Measurements from ENCODE around the gene CRYBG1.
"Not testable (repeated sequence)": the region's sequence is repeated elsewhere in the genome, so short reads cannot be mapped to it uniquely, and the experiment has no call there.

CRYBG1 gene

DNA sequence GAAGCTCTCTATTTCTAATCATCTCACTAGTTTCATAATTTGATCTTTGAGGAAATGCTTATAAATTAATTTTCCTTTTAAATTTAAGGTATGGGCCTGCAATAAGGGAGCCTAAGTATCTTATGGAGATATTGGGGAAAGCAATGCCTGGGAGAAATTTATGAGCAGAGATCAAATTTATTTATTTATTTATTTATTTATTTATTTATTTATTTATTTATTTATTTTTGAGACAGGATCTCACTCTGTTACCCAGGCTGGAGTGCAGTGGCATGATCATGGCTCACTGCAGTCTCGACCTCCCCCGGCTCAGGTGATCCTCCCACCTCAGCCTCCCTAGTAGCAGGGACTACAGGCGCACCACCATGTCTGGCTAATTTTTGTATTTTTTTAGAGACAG, 155.1 kb downstream of the CRYBG1 start:
- Mint-ChIP-seq H3K4me3 (peak overlapping the region; percentile 89), H3K4me1 (ENCODE audit: low read depth) (peaks cover 60% of the 10 kb centered on the region)
- not testable (repeated sequence) for H3K27ac Mint-ChIP-seq; DNase-seq (ENCODE audit: low spot score); H3K9me3 Mint-ChIP-seq; H3K36me3 Mint-ChIP-seq (ENCODE audit: low read depth); H3K27me3 Mint-ChIP-seq (ENCODE audit: low read depth)

DNA sequence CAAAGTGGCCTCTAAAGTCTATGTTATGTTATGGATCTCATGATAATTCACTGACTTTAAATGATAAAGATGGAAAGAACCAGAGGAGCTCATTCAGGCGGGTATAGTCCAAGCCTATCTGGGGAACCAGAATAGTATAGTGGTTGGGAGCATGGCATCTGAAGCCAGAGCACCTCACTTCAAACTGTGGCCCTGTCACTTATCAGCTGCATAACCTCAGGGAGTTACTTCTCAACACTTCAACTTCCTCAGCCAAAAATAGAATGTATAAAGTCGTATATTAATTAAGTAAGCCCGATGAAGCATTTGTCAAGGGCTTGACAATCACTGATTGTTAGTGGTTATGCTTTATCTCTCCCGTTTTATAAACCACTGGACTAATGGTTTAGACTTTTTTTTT, 156.1 kb downstream of the CRYBG1 start:
- H3K9me3 Mint-ChIP-seq = no peaks in the 10 kb centered on the region
- H3K36me3 Mint-ChIP-seq (ENCODE audit: low read depth) = peaks cover 11% of the 10 kb centered on the region
- DNase-seq (ENCODE audit: low spot score) = no peak
- peaks cover 57% of the 10 kb centered on the region for H3K4me1 Mint-ChIP-seq (ENCODE audit: low read depth)
- peak overlapping the region; percentile 67 for H3K27ac Mint-ChIP-seq
- H3K4me3 Mint-ChIP-seq = peak overlapping the region; percentile 50
- H3K27me3 Mint-ChIP-seq (ENCODE audit: low read depth) = no peaks in the 10 kb centered on the region

DNA sequence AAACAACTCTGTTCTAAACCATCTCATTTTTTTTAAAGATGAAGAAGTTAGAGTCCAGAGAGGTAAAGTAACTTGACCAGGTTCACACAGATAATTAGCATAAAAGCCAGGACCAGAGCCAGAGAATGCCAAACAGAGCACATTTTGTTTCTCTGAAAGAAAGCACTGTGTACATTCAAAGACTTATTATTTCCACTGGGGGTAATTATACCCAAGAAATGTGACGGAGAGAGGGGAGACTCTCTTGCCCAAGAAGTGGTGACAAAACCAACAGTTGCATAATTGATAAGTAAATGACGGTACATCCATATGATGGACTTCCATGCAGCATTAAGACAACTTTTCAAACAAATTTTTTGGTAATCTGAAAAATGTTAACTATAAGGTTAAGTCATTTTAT, 157.2 kb downstream of the CRYBG1 start:
- DNase-seq (ENCODE audit: low spot score) = no peak
- H3K9me3 Mint-ChIP-seq = no peaks in the 10 kb centered on the region
- H3K27ac Mint-ChIP-seq = peak overlapping the region; percentile 39
- peak overlapping the region; percentile 23 for H3K4me3 Mint-ChIP-seq
- peaks cover 65% of the 10 kb centered on the region for H3K4me1 Mint-ChIP-seq (ENCODE audit: low read depth)
- peaks cover 20% of the 10 kb centered on the region for H3K36me3 Mint-ChIP-seq (ENCODE audit: low read depth)
- no peaks in the 10 kb centered on the region for H3K27me3 Mint-ChIP-seq (ENCODE audit: low read depth)

DNA sequence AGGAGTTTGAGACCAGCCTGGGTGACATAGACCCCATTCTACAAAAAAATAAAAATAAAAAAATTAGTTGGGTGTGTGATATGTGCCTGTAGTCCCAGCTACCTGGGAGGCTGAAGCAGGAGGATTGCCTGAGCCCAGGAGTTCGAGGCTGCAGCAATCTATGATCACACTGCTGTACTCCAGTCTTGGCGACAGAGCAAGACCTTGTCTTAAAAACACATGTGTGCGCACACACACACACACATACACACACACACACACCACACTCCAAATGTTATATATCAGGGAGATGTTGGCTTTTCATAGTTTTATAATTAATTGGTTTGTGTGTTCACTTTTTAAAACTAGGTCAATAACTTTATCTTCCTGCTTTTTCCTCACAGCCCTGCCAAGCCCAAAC, 158.2 kb downstream of the CRYBG1 start:
- H3K36me3 Mint-ChIP-seq (ENCODE audit: low read depth) = peaks cover 20% of the 10 kb centered on the region
- peak overlapping the region; percentile 91 for H3K4me3 Mint-ChIP-seq
- no peak for DNase-seq (ENCODE audit: low spot score)
- peak overlapping the region; percentile 98 for H3K27ac Mint-ChIP-seq
- H3K27me3 Mint-ChIP-seq (ENCODE audit: low read depth) = no peaks in the 10 kb centered on the region
- no peaks in the 10 kb centered on the region for H3K9me3 Mint-ChIP-seq
- peaks cover 63% of the 10 kb centered on the region for H3K4me1 Mint-ChIP-seq (ENCODE audit: low read depth)

DNA sequence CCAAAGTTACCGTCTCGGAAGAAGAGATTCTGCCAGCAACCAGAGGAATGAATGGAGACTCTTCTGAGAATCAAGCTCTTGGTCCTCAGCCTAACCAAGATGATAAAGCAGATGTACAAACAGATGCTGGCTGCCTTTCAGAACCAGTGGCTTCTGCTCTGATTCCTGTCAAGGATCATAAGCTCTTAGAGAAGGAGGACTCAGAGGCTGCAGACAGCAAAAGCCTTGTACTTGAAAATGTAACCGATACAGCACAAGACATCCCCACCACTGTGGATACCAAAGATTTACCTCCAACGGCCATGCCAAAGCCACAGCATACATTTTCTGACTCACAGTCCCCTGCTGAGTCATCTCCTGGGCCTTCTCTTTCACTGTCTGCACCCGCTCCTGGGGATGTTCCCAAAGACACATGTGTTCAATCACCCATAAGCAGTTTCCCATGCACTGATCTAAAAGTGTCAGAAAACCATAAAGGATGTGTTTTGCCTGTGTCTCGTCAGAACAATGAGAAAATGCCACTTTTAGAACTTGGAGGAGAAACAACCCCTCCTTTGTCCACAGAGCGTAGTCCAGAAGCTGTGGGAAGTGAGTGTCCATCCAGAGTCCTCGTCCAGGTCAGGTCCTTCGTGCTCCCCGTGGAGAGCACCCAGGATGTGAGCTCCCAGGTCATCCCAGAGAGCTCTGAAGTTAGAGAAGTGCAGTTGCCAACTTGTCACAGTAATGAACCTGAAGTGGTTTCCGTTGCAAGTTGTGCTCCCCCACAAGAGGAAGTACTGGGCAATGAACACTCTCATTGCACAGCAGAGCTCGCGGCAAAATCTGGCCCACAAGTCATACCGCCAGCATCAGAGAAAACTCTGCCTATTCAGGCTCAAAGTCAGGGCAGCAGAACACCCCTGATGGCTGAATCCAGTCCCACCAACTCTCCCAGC, 159.2 kb downstream of the CRYBG1 start:
- Mint-ChIP-seq H3K4me1 (ENCODE audit: low read depth) (peaks cover 58% of the 10 kb centered on the region), H3K27me3 (ENCODE audit: low read depth) (no peaks in the 10 kb centered on the region), H3K36me3 (ENCODE audit: low read depth) (peaks cover 20% of the 10 kb centered on the region), H3K4me3 (peak overlapping the region; percentile 91), H3K27ac (peak overlapping the region; percentile 98), H3K9me3 (no peaks in the 10 kb centered on the region)
- peak; percentile 87 for DNase-seq (ENCODE audit: low spot score)

DNA sequence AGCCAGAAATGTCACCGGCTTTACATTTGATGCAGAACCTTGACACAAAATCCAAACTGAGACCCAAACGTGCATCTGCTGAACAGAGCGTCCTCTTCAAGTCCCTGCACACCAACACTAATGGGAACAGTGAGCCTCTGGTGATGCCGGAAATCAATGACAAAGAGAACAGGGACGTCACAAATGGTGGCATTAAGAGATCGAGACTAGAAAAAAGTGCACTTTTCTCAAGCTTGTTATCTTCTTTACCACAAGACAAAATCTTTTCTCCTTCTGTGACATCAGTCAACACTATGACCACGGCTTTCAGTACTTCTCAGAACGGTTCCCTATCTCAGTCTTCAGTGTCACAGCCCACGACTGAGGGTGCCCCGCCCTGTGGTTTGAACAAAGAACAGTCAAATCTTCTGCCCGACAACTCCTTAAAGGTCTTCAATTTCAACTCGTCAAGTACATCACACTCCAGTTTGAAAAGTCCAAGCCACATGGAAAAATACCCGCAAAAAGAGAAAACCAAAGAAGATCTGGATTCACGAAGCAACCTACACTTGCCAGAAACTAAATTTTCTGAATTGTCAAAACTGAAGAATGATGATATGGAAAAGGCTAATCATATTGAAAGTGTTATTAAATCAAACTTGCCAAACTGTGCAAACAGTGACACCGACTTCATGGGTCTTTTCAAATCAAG, 160.3 kb downstream of the CRYBG1 start:
- Mint-ChIP-seq H3K27me3 (ENCODE audit: low read depth) (no peaks in the 10 kb centered on the region), H3K4me3 (peak overlapping the region; percentile 91), H3K4me1 (ENCODE audit: low read depth) (peaks cover 62% of the 10 kb centered on the region), H3K27ac (peak overlapping the region; percentile 98), H3K36me3 (ENCODE audit: low read depth) (peaks cover 25% of the 10 kb centered on the region), H3K9me3 (no peaks in the 10 kb centered on the region)
- peak; percentile 92 for DNase-seq (ENCODE audit: low spot score)

DNA sequence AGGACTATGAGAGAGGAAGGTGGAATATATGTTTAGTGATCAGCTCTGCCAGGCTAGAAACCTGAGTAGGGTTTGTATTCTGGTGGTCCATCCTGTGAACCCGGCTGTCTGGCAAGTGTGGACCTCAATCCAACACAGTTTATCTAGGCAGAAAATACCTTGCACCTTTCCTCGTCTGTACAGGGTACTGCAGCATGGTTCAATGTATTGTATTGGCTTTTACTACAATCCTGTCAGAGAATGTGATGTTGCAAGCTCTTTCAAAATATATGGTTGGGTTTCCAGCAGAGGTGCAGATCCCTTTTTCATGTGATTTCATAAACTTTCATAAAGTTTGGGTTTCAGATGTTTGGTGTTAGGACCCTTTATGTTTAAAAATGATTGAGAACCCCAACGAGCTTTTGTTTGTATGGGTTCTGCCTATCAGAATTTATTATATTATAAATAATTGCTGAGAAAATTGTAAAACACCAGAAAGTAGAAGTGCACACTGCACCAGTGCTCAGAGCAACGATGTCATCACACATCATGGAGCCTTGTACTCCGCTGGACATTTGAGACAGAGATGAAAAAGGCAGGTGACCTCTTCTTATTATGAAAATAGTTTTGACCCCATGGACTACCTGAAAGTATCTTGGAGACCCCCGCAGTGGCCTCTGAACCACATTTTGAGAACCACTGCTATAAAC, 162.2 kb downstream of the CRYBG1 start:
- Mint-ChIP-seq H3K27me3 (ENCODE audit: low read depth) (no peaks in the 10 kb centered on the region), H3K27ac (peak overlapping the region; percentile 98), H3K9me3 (no peaks in the 10 kb centered on the region), H3K4me3 (peak overlapping the region; percentile 91), H3K4me1 (ENCODE audit: low read depth) (peaks cover 59% of the 10 kb centered on the region), H3K36me3 (ENCODE audit: low read depth) (peaks cover 33% of the 10 kb centered on the region)
- DNase-seq (ENCODE audit: low spot score) = no peak

DNA sequence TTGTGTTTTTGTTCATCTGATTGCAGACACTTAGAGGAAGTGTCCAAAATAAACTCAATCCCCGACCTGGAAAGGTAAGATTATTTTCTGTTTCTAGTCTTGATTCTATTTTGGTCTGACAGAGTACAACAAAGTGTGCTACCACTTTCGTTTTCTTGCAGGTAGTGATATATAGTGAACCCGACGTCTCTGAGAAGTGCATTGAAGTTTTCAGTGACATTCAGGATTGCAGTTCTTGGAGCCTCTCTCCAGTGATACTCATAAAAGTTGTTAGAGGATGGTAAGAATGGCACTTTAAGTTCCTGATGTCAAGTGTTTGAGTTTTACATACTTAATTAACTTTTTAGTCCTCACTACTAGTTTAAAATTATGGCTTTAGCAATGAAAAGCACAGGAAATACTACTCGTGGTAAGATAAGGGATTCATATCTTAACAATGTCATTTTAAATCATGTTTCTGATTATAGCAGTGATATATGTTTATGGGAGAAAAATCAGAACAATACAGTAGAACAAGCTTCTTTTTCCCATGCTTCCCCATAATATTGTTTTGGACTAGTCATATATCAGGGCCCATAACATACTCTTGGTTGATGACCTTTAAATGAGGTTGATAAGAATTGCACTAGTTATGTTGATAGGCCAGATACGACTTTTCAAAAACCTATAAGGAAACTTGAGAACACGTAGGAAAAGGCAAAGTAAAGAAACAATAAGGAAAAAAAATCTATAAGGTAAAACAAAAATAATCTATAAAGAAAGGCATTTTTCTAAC, 164.8 kb downstream of the CRYBG1 start:
- Mint-ChIP-seq H3K9me3 (no peaks in the 10 kb centered on the region), H3K4me1 (ENCODE audit: low read depth) (peaks cover 56% of the 10 kb centered on the region), H3K4me3 (peak overlapping the region; percentile 84), H3K27me3 (ENCODE audit: low read depth) (no peaks in the 10 kb centered on the region), H3K36me3 (ENCODE audit: low read depth) (peaks cover 52% of the 10 kb centered on the region), H3K27ac (peak overlapping the region; percentile 92)
- no peak for DNase-seq (ENCODE audit: low spot score)

DNA sequence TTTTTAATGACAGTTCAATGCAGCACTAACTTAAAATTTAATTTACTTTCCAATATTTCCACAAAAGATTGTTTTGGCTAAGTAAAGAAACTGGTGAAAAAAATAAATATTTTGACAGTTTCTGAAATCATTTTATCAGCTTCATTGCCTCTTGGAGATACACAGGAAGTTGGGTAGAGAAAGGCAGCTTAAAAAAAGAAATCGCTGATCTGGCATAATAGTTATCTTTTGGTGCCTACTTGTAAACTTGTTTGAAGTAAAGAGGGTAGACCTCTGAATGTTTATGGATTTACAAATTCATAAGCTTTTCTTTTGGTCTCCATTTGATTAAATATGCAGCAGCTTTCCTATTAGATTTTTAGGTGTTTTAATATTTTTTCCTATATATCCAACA, 165.4 kb downstream of the CRYBG1 start:
- peak overlapping the region; percentile 84 for H3K4me3 Mint-ChIP-seq
- peaks cover 56% of the 10 kb centered on the region for H3K36me3 Mint-ChIP-seq (ENCODE audit: low read depth)
- peaks cover 56% of the 10 kb centered on the region for H3K4me1 Mint-ChIP-seq (ENCODE audit: low read depth)
- H3K9me3 Mint-ChIP-seq = no peaks in the 10 kb centered on the region
- H3K27ac Mint-ChIP-seq = no peak overlapping the region
- DNase-seq (ENCODE audit: low spot score) = no peak
- H3K27me3 Mint-ChIP-seq (ENCODE audit: low read depth) = no peaks in the 10 kb centered on the region

DNA sequence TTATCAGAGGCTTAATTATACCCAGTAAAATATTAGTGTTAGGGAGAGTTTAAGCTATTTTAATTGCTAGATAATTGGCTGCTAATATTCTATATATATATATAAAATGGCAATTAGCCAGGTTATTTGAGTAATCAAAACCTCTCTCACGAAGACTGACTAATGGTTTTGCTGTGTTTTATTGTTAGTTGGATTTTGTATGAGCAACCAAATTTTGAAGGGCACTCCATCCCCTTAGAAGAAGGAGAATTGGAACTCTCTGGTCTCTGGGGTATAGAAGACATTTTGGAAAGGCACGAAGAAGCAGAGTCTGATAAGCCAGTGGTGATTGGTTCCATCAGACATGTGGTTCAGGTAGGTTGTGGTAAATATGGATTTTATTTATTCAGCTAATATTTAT, 166.6 kb downstream of the CRYBG1 start:
- no peak for DNase-seq (ENCODE audit: low spot score)
- H3K36me3 Mint-ChIP-seq (ENCODE audit: low read depth) = peaks cover 56% of the 10 kb centered on the region
- H3K27me3 Mint-ChIP-seq (ENCODE audit: low read depth) = no peaks in the 10 kb centered on the region
- no peaks in the 10 kb centered on the region for H3K9me3 Mint-ChIP-seq
- H3K4me3 Mint-ChIP-seq = no peak overlapping the region
- H3K27ac Mint-ChIP-seq = no peak overlapping the region
- peaks cover 52% of the 10 kb centered on the region for H3K4me1 Mint-ChIP-seq (ENCODE audit: low read depth)

DNA sequence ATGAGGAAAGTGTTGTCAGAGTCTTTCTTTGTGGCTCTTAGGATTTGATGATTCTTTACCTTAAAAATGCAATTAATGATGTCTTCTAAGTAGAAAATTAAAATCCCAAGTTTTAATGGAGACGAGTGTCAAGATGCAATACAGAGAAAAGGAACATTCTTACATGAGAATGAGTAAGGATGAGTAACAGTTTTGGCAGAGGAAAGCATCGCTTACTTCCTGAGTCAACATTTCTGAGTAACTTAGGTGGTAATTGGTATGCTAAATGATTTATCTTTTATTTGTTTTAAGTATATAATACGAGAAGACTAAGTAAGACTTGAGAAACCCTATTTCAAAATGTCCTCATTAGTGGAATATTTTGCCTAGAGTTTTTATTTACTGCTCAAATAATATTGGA, 167.5 kb downstream of the CRYBG1 start:
- H3K4me3 Mint-ChIP-seq = no peak overlapping the region
- peaks cover 59% of the 10 kb centered on the region for H3K36me3 Mint-ChIP-seq (ENCODE audit: low read depth)
- no peak for DNase-seq (ENCODE audit: low spot score)

DNA sequence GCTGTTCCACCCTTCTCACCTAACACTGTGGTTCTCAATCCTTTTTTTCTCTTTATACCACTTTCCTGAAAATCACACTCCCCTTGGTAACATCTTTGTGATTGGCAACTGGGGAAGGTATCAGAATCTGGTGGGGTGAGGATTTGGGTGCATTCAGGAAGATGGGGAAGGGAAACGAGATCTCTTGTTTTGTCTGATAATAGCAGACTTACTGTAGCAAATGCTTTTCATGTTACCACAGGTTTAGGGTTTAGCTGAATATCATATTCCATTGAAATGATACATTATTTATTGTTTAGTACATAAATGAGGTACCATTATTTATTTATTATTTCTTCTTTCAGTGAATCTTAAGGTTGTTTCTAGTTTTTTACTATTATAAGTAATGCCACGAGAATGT, 168.0 kb downstream of the CRYBG1 start:
- Mint-ChIP-seq H3K4me3 (no peak overlapping the region), H3K27me3 (ENCODE audit: low read depth) (no peaks in the 10 kb centered on the region), H3K36me3 (ENCODE audit: low read depth) (peaks cover 64% of the 10 kb centered on the region), H3K4me1 (ENCODE audit: low read depth) (peaks cover 59% of the 10 kb centered on the region), H3K27ac (peak overlapping the region; percentile 7), H3K9me3 (no peaks in the 10 kb centered on the region)
- no peak for DNase-seq (ENCODE audit: low spot score)

More for the DNA sequence above, 167.5 kb downstream of the CRYBG1 start:
- Mint-ChIP-seq H3K4me1 (ENCODE audit: low read depth) (peaks cover 56% of the 10 kb centered on the region), H3K9me3 (no peaks in the 10 kb centered on the region), H3K27ac (peak overlapping the region; percentile 57), H3K27me3 (ENCODE audit: low read depth) (no peaks in the 10 kb centered on the region)

DNA sequence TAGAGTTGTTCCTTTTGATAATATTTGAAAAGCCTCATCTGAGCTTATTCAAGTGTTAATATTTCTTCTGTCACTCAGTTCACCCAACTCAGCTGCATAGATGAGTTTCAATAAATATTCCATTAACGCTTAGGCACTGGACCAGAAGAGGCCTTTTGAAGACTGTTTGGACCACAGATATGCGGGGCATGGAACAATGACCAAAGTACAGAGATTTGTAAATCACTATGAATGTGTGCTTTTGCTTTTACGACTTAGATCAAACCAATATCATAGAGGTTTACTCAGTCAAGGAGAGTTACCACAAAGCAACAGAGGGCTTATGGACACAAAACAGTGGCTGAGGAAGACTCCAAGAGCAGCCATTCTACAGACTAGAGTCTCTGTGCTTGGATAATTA, 168.9 kb downstream of the CRYBG1 start:
- no peaks in the 10 kb centered on the region for H3K9me3 Mint-ChIP-seq
- DNase-seq (ENCODE audit: low spot score) = no peak
- no peaks in the 10 kb centered on the region for H3K27me3 Mint-ChIP-seq (ENCODE audit: low read depth)
- H3K4me1 Mint-ChIP-seq (ENCODE audit: low read depth) = peaks cover 62% of the 10 kb centered on the region
- H3K4me3 Mint-ChIP-seq = no peak overlapping the region
- peaks cover 71% of the 10 kb centered on the region for H3K36me3 Mint-ChIP-seq (ENCODE audit: low read depth)
- H3K27ac Mint-ChIP-seq = no peak overlapping the region

Data from T-helper 2 cell treated with Interferon-gamma antibody and Interleukin-4, amounts not matched to agents 5 μg/mL and 100 μg/mL, for 36 hours (primary cell).